ENCODE data around the gene ALDH1L1. TPM values are rescaled to one million over a fixed set of nuclear protein-coding genes. Genes with fewer than 3 reads are reported as not detected.

The ALDH1L1 gene
- total and polyA plus RNA-seq, 4 donors, result 0.51 to 9.0 (median 2.8) TPM

- H3K4me3 ChIP-seq, result no peak overlapping the region
- 62 to 77% methylated on average over 10 of the region's 10 CpGs for WGBS, 2 donors
- peak; percentile 35 for ATAC-seq (ENCODE audit: insufficient read depth, low FRiP score)
Observed at GRCh38 chr3:126064627-126065258, 115.6 kb downstream of the ALDH1L1 start.

GRCh38 chr3:126063358-126063965, 116.9 kb downstream of the ALDH1L1 start:
- H3K36me3 ChIP-seq (ENCODE audit: control insufficient read depth in 4 of 4, insufficient read depth in 4 of 4, low read length in 4 of 4), result peaks cover 0 to 3% (median 3%) of the 10 kb centered on the region in 4 donors
- no peak overlapping the region for H3K27ac ChIP-seq (ENCODE audit: low read depth in 1 of 2, low read length in 1 of 2)
- H3K4me1 ChIP-seq (ENCODE audit: control insufficient read depth in 5 of 5, insufficient read depth in 5 of 5, low read length in 5 of 5), result peaks cover 0 to 10% (median 0%) of the 10 kb centered on the region in 5 donors
- WGBS, 2 donors, result 84 to 88% methylated on average over 8 of the region's 8 CpGs
- no peaks in the 10 kb centered on the region for H3K9me3 ChIP-seq (ENCODE audit: control insufficient read depth in 4 of 4, insufficient read depth in 3 of 4, low read length in 3 of 4)
- ATAC-seq (ENCODE audit: insufficient read depth, low FRiP score) (no peak), DNase-seq (no peak)
- no peaks in the 10 kb centered on the region for H3K27me3 ChIP-seq (ENCODE audit: control insufficient read depth in 3 of 3, insufficient read depth in 3 of 3, low read length in 2 of 3)
- TF ChIP-seq, protein P1, sequence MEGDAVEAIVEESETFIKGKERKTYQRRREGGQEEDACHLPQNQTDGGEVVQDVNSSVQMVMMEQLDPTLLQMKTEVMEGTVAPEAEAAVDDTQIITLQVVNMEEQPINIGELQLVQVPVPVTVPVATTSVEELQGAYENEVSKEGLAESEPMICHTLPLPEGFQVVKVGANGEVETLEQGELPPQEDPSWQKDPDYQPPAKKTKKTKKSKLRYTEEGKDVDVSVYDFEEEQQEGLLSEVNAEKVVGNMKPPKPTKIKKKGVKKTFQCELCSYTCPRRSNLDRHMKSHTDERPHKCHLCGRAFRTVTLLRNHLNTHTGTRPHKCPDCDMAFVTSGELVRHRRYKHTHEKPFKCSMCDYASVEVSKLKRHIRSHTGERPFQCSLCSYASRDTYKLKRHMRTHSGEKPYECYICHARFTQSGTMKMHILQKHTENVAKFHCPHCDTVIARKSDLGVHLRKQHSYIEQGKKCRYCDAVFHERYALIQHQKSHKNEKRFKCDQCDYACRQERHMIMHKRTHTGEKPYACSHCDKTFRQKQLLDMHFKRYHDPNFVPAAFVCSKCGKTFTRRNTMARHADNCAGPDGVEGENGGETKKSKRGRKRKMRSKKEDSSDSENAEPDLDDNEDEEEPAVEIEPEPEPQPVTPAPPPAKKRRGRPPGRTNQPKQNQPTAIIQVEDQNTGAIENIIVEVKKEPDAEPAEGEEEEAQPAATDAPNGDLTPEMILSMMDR (IDR thresholded peaks at IDR 0.05; ENCODE audit: control extremely low read depth, extremely low read depth), result no peak
- H3K9ac ChIP-seq (ENCODE audit: insufficient read depth in 1 of 2, low read length in 2 of 2), result no peak overlapping the region
- no peak overlapping the region for H3K4me3 ChIP-seq

More at GRCh38 chr3:126064627-126065258, 115.6 kb downstream of the ALDH1L1 start:
- peaks cover 0 to 3% (median 3%) of the 10 kb centered on the region in 4 donors for H3K36me3 ChIP-seq (ENCODE audit: control insufficient read depth in 4 of 4, insufficient read depth in 4 of 4, low read length in 4 of 4)
- TF ChIP-seq, protein P1 (IDR thresholded peaks at IDR 0.05; ENCODE audit: control extremely low read depth, extremely low read depth), result no peak
- H3K27ac ChIP-seq (ENCODE audit: low read depth in 1 of 2, low read length in 1 of 2), result no peak overlapping the region
- peak; percentile 43 to 72 (median 55) for DNase-seq
- no peaks in the 10 kb centered on the region for H3K27me3 ChIP-seq (ENCODE audit: control insufficient read depth in 3 of 3, insufficient read depth in 3 of 3, low read length in 2 of 3)
- no peaks in the 10 kb centered on the region for H3K9me3 ChIP-seq (ENCODE audit: control insufficient read depth in 4 of 4, insufficient read depth in 3 of 4, low read length in 3 of 4)
- H3K4me1 ChIP-seq (ENCODE audit: control insufficient read depth in 5 of 5, insufficient read depth in 5 of 5, low read length in 5 of 5), result peaks cover 0 to 10% (median 0%) of the 10 kb centered on the region in 5 donors
- H3K9ac ChIP-seq (ENCODE audit: insufficient read depth in 1 of 2, low read length in 2 of 2), result no peak overlapping the region

- H3K4me1 ChIP-seq (ENCODE audit: control insufficient read depth in 5 of 5, insufficient read depth in 5 of 5, low read length in 5 of 5), result peaks cover 0 to 10% (median 4%) of the 10 kb centered on the region in 5 donors
- H3K4me3 ChIP-seq, result no peak overlapping the region
- H3K27ac ChIP-seq (ENCODE audit: low read depth in 1 of 2, low read length in 1 of 2), result no peak overlapping the region
- DNase-seq, result no peak
- H3K9ac ChIP-seq (ENCODE audit: insufficient read depth in 1 of 2, low read length in 2 of 2), result no peak overlapping the region
- peaks cover 0 to 3% (median 3%) of the 10 kb centered on the region in 4 donors for H3K36me3 ChIP-seq (ENCODE audit: control insufficient read depth in 4 of 4, insufficient read depth in 4 of 4, low read length in 4 of 4)
- no peak for ATAC-seq (ENCODE audit: insufficient read depth, low FRiP score)
- no peaks in the 10 kb centered on the region for H3K27me3 ChIP-seq (ENCODE audit: control insufficient read depth in 3 of 3, insufficient read depth in 3 of 3, low read length in 2 of 3)
- 89 to 93% methylated on average over 8 of the region's 8 CpGs for WGBS, 2 donors
- TF ChIP-seq, protein P1 (IDR thresholded peaks at IDR 0.05; ENCODE audit: control extremely low read depth, extremely low read depth), result no peak
- H3K9me3 ChIP-seq (ENCODE audit: control insufficient read depth in 4 of 4, insufficient read depth in 3 of 4, low read length in 3 of 4), result no peaks in the 10 kb centered on the region
Observed at GRCh38 chr3:126061301-126062032, 118.9 kb downstream of the ALDH1L1 start.
